ENCODE results near the gene NAT8L. TPM values are rescaled to one million over a fixed set of nuclear protein-coding genes. Genes with fewer than 3 reads are reported as not detected.

Gene NAT8L
- total RNA-seq (not detected), total RNA-seq (0 to 4.2 (median 0.16) reads per million in 172 experiments)
- polyA plus RNA-seq (2013, experiment 1 of 2): 0.14 TPM
- polyA plus RNA-seq (2013, experiment 2 of 2): 0.07 TPM

GRCh38 chr4:2059046-2059725, at the start of gene NAT8L:
NAT8L (plus strand) TSS chr4:2059327; CDS start chr4:2059512, 185 bp downstream.
- peaks cover 11% of the 10 kb centered on the region for H3K4me1 ChIP-seq (ENCODE audit: insufficient read depth, low read length)
- DNase-seq: peak in 1 of 14 experiments; percentile 41
- Mint-ChIP-seq H3K4me3 (no peak within 1 kb of the TSS), H3K9me3 (no peaks in the 10 kb centered on the region), H3K36me3 (ENCODE audit: low read depth) (no peaks in the 10 kb centered on the region), H3K27ac (no peak within 1 kb of the TSS), H3K4me1 (ENCODE audit: low read depth) (peaks cover 4% of the 10 kb centered on the region), H3K27me3 (peaks cover 36% of the 10 kb centered on the region)
- peaks cover 0 to 5% of the 10 kb centered on the region in 2 experiments for H3K9me3 ChIP-seq (ENCODE audit: control insufficient read depth in 1 of 2, insufficient read depth in 1 of 2, low read length in 2 of 2)
- H3K27me3 ChIP-seq (ENCODE audit: control insufficient read depth in 1 of 2, insufficient read depth in 2 of 2, low read length in 2 of 2): peaks cover 28 to 46% of the 10 kb centered on the region in 2 experiments
- POLR2A ChIA-PET: interaction anchor here (1.6 kb wide), 1 partner anchor 51 kb away, joined by 4 read pairs; the partner anchor contains the start of gene NELFA
- no peak for TF ChIP-seq CTCF (IDR thresholded peaks at IDR 0.05)
- H3K27ac ChIP-seq (ENCODE audit: low read depth in 1 of 2, low read length in 2 of 2): no peak within 1 kb of the TSS
- peak; percentile 14 for ATAC-seq (ENCODE audit: poor library complexity)
- no peak within 1 kb of the TSS for H3K4me3 ChIP-seq (ENCODE audit: low read length)
- intact Hi-C loops (cut with DNase I, micrococcal nuclease): no loop called here
- no peaks in the 10 kb centered on the region for H3K36me3 ChIP-seq (ENCODE audit: insufficient read depth, low read length)
- CTCF ChIA-PET: no interaction called here

- DNase-seq (peak; percentile 17 to 85 (median 46)), ATAC-seq (ENCODE audit: poor library complexity) (peak; percentile 19)
- ChIA-PET POLR2A (interaction anchor here (0.8 to 2.2 kb wide), 16 partner anchors 9 to 1078 kb away, joined by 3 to 10 read pairs (median 4); partner anchors contain the start of genes FAM193A, FAM53A, GAK and HAUS3), CTCF (interaction anchor here (1.1 kb wide), 1 partner anchor 409 kb away, joined by 3 read pairs; the partner anchor contains the start of gene CFAP99)
- H3K9me3 ChIP-seq (ENCODE audit: control insufficient read depth in 1 of 2, insufficient read depth in 1 of 2, low read length in 2 of 2): no peaks in the 10 kb centered on the region
- Mint-ChIP-seq H3K9me3 (no peaks in the 10 kb centered on the region), H3K4me1 (ENCODE audit: low read depth) (peaks cover 39% of the 10 kb centered on the region), H3K36me3 (ENCODE audit: low read depth) (peaks cover 40% of the 10 kb centered on the region), H3K27ac (peak overlapping the region; percentile 95), H3K27me3 (no peaks in the 10 kb centered on the region), H3K4me3 (peak overlapping the region; percentile 98)
- H3K4me3 ChIP-seq (ENCODE audit: low read length): peak overlapping the region; percentile 87
- H3K36me3 ChIP-seq (ENCODE audit: insufficient read depth, low read length): peaks cover 8% of the 10 kb centered on the region
- no peaks in the 10 kb centered on the region for H3K27me3 ChIP-seq (ENCODE audit: control insufficient read depth in 1 of 2, insufficient read depth in 2 of 2, low read length in 2 of 2)
- intact Hi-C loops (cut with DNase I, micrococcal nuclease): loop anchor here in 1 of 2 experiments (2.0 to 10.0 kb wide), 9 partner anchors 137 to 1335 kb away; partner anchors contain the start of genes ATP5ME, CFAP99, GRK4 and HTT
- peak overlapping the region; percentile 84 to 99 for H3K27ac ChIP-seq (ENCODE audit: low read depth in 1 of 2, low read length in 2 of 2)
- H3K4me1 ChIP-seq (ENCODE audit: insufficient read depth, low read length): peaks cover 31% of the 10 kb centered on the region
- TF ChIP-seq CTCF (IDR thresholded peaks at IDR 0.05): peak; percentile 5
Measured at GRCh38 chr4:2009651-2010233, 49.4 kb upstream of the NAT8L start.

GRCh38 chr4:2011583-2011982, 47.5 kb upstream of the NAT8L start:
- H3K27ac Mint-ChIP-seq: no peak overlapping the region
- no peaks in the 10 kb centered on the region for H3K36me3 ChIP-seq (ENCODE audit: insufficient read depth, low read length)
- no peak overlapping the region for H3K4me3 Mint-ChIP-seq
- H3K27me3 ChIP-seq (ENCODE audit: control insufficient read depth in 1 of 2, insufficient read depth in 2 of 2, low read length in 2 of 2): no peaks in the 10 kb centered on the region
- DNase-seq (peak in 2 of 14 experiments; percentile 33), ATAC-seq (ENCODE audit: poor library complexity) (no peak)
- H3K27me3 Mint-ChIP-seq: no peaks in the 10 kb centered on the region
- peaks cover 23% of the 10 kb centered on the region for H3K36me3 Mint-ChIP-seq (ENCODE audit: low read depth)
- no peak for TF ChIP-seq CTCF (IDR thresholded peaks at IDR 0.05)
- H3K4me3 ChIP-seq (ENCODE audit: low read length): no peak overlapping the region
- H3K9me3 ChIP-seq (ENCODE audit: control insufficient read depth in 1 of 2, insufficient read depth in 1 of 2, low read length in 2 of 2): no peaks in the 10 kb centered on the region
- intact Hi-C loops (cut with DNase I, micrococcal nuclease): no loop called here
- no peak overlapping the region for H3K27ac ChIP-seq (ENCODE audit: low read depth in 1 of 2, low read length in 2 of 2)
- H3K4me1 ChIP-seq (ENCODE audit: insufficient read depth, low read length): peaks cover 24% of the 10 kb centered on the region
- H3K9me3 Mint-ChIP-seq: no peaks in the 10 kb centered on the region
- ChIA-PET POLR2A (no interaction called here), CTCF (no interaction called here)
- H3K4me1 Mint-ChIP-seq (ENCODE audit: low read depth): peaks cover 22% of the 10 kb centered on the region
